ENCODE measurements around the gene PDCD1LG2.

DNA sequence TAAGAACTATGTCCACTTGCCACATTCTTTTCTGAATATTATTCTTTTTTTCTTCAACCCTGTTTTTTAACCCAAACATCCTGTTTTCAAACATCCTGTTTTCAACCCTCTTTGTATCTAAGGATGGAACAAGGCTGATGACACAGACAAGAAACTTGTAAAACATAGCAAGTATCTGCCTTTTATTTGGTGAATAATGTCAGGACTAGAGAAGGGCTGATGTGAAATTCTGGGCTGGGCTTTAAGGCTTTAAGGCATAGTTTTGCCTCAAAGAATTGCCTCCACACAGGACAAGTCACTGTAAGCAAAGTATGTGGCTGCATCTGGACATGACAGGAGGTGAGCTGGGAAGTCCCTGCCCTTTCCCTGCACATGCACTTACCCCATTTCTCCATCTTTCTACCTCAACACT lies 76.1 kb downstream of the PDCD1LG2 start:
- TF ChIP-seq, protein P1, sequence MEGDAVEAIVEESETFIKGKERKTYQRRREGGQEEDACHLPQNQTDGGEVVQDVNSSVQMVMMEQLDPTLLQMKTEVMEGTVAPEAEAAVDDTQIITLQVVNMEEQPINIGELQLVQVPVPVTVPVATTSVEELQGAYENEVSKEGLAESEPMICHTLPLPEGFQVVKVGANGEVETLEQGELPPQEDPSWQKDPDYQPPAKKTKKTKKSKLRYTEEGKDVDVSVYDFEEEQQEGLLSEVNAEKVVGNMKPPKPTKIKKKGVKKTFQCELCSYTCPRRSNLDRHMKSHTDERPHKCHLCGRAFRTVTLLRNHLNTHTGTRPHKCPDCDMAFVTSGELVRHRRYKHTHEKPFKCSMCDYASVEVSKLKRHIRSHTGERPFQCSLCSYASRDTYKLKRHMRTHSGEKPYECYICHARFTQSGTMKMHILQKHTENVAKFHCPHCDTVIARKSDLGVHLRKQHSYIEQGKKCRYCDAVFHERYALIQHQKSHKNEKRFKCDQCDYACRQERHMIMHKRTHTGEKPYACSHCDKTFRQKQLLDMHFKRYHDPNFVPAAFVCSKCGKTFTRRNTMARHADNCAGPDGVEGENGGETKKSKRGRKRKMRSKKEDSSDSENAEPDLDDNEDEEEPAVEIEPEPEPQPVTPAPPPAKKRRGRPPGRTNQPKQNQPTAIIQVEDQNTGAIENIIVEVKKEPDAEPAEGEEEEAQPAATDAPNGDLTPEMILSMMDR (conservative IDR thresholded peaks at IDR 0.05; ENCODE audit: low read depth, low read length): no peak
- no peak for TF ChIP-seq EZH2 (IDR thresholded peaks at IDR 0.05; ENCODE audit: borderline replicate concordance, low read depth, low read length, poor library complexity, severe bottlenecking)
